HUES48 (cell line): ENCODE data around the gene CSGALNACT2.

ENCODE experiments used
- H3K27ac ChIP-seq: one replicate; pipeline ENCODE4 v1.7.0; 2013; ENCODE audit warnings: low read depth, low read length, inconsistent platforms
- H3K27me3 ChIP-seq: 2 replicates; pipeline ENCODE4 v1.6.1; 2013; ENCODE audit warnings: mild to moderate bottlenecking, low read length; ENCODE audit not compliant: control insufficient read depth, insufficient read depth
- H3K36me3 ChIP-seq: 2 replicates; pipeline ENCODE4 v1.6.1; 2013; ENCODE audit warnings: low read length; ENCODE audit not compliant: control insufficient read depth, insufficient read depth
- H3K4me1 ChIP-seq: 2 replicates; pipeline ENCODE4 v1.6.1; 2013; ENCODE audit warnings: mild to moderate bottlenecking, low read length; ENCODE audit not compliant: control insufficient read depth, insufficient read depth
- H3K4me3 ChIP-seq: 2 replicates; pipeline ENCODE4 v1.5.1; 2013; ENCODE audit warnings: mild to moderate bottlenecking, low read depth, low read length
- H3K9ac ChIP-seq: 2 replicates; pipeline ENCODE4 v1.6.1; 2013; ENCODE audit warnings: mild to moderate bottlenecking, low read depth, low read length, moderate library complexity
- H3K9me3 ChIP-seq: 2 replicates; pipeline ENCODE4 v1.6.1; 2013; ENCODE audit warnings: low read length; ENCODE audit not compliant: control insufficient read depth, insufficient read depth

Gene CSGALNACT2

DNA sequence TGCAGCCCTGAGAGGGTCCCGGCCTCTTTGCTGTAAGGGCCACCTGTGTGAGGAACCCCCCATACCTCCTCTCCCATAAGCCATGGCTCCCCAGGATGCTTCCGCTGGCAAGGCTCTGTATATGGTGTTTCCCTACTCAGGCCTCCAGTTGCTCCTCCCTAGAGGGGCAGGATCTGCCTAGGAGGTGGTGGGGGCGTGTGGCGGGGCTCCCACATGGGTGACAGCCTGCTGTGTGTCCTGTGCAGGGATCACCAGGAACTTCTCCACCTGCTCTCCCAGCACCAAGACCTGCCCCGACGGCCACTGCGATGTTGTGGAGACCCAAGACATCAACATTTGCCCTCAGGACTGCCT lies 25.7 kb upstream of the CSGALNACT2 start:
- H3K4me1 ChIP-seq, result no peaks in the 10 kb centered on the region
- no peak overlapping the region for H3K9ac ChIP-seq
- no peaks in the 10 kb centered on the region for H3K36me3 ChIP-seq
- H3K27ac ChIP-seq, result no peak overlapping the region
- H3K4me3 ChIP-seq, result no peak overlapping the region
- no peaks in the 10 kb centered on the region for H3K27me3 ChIP-seq
- H3K9me3 ChIP-seq, result no peaks in the 10 kb centered on the region

DNA sequence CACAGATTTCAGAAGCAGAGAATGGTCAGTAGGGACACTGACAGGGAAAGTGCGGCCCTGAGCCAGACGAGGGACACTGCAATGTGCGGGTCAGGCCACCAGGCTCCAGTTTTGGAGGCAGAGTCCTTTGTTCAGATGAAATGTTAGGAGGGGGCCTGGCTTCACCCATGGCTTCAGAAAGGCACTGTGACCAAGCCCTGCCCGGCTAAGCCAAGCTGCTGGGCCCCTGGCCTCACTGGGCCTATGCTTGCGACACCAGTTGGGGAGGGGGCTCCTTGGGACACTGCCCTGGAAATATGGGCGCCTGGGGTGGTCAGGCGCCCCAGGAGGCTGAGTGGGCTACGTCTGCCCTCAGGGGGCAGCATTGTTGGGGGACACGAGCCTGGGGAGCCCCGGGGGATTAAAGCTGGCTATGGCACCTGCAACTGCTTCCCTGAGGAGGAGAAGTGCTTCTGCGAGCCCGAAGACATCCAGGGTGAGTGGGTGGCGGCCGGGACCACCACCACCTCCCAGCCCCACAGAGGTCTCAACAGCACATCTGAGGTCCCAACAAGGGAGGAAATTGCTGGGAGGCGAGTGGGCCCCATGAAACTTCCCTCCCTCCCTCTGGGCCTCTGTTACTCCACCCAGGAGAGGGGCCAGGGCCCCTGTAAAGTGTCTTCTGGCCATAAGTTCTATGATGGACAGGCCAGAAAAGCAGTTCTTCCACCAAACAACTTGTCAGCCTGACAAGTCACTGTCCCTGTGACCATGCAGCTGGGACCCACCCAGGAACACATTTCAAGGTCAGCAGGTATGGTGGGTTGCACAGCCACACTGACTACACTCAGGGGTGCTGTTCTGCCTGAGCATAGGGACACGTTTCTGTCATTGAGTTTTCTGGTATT lies 24.8 kb upstream of the CSGALNACT2 start:
- H3K4me1 ChIP-seq, result no peaks in the 10 kb centered on the region
- H3K36me3 ChIP-seq, result no peaks in the 10 kb centered on the region
- H3K9ac ChIP-seq, result no peak overlapping the region
- no peak overlapping the region for H3K27ac ChIP-seq
- no peaks in the 10 kb centered on the region for H3K27me3 ChIP-seq
- H3K9me3 ChIP-seq, result no peaks in the 10 kb centered on the region
- H3K4me3 ChIP-seq, result no peak overlapping the region

GRCh38 chr10:43114088-43114742 lies 24.0 kb upstream of the CSGALNACT2 start:
- no peaks in the 10 kb centered on the region for H3K9me3 ChIP-seq
- H3K9ac ChIP-seq, result no peak overlapping the region
- no peak overlapping the region for H3K27ac ChIP-seq
- no peak overlapping the region for H3K4me3 ChIP-seq
- H3K36me3 ChIP-seq, result no peaks in the 10 kb centered on the region
- H3K27me3 ChIP-seq, result no peaks in the 10 kb centered on the region
- no peaks in the 10 kb centered on the region for H3K4me1 ChIP-seq

- no peak overlapping the region for H3K9ac ChIP-seq
- H3K4me3 ChIP-seq, result no peak overlapping the region
- no peaks in the 10 kb centered on the region for H3K4me1 ChIP-seq
- no peaks in the 10 kb centered on the region for H3K36me3 ChIP-seq
- H3K27me3 ChIP-seq, result no peaks in the 10 kb centered on the region
- no peak overlapping the region for H3K27ac ChIP-seq
- H3K9me3 ChIP-seq, result no peaks in the 10 kb centered on the region
Observed at GRCh38 chr10:43114743-43115611, 23.3 kb upstream of the CSGALNACT2 start.

GRCh38 chr10:43115881-43116595 lies 22.2 kb upstream of the CSGALNACT2 start:
- no peak overlapping the region for H3K27ac ChIP-seq
- no peaks in the 10 kb centered on the region for H3K9me3 ChIP-seq
- no peak overlapping the region for H3K4me3 ChIP-seq
- no peaks in the 10 kb centered on the region for H3K27me3 ChIP-seq
- H3K4me1 ChIP-seq, result no peaks in the 10 kb centered on the region
- no peaks in the 10 kb centered on the region for H3K36me3 ChIP-seq
- no peak overlapping the region for H3K9ac ChIP-seq

- Histone ChIP-seq H3K36me3 (no peaks in the 10 kb centered on the region), H3K27me3 (no peaks in the 10 kb centered on the region)
Observed at GRCh38 chr10:43116596-43116995, 21.6 kb upstream of the CSGALNACT2 start.

GRCh38 chr10:43117031-43117776 lies 21.0 kb upstream of the CSGALNACT2 start:
- no peaks in the 10 kb centered on the region for H3K36me3 ChIP-seq
- no peaks in the 10 kb centered on the region for H3K9me3 ChIP-seq
- no peaks in the 10 kb centered on the region for H3K27me3 ChIP-seq
- no peak overlapping the region for H3K27ac ChIP-seq
- H3K9ac ChIP-seq, result no peak overlapping the region
- no peaks in the 10 kb centered on the region for H3K4me1 ChIP-seq
- no peak overlapping the region for H3K4me3 ChIP-seq

More at GRCh38 chr10:43116596-43116995, 21.6 kb upstream of the CSGALNACT2 start:
- Histone ChIP-seq H3K27ac (no peak overlapping the region), H3K9ac (no peak overlapping the region), H3K9me3 (no peaks in the 10 kb centered on the region), H3K4me3 (no peak overlapping the region), H3K4me1 (no peaks in the 10 kb centered on the region)

DNA sequence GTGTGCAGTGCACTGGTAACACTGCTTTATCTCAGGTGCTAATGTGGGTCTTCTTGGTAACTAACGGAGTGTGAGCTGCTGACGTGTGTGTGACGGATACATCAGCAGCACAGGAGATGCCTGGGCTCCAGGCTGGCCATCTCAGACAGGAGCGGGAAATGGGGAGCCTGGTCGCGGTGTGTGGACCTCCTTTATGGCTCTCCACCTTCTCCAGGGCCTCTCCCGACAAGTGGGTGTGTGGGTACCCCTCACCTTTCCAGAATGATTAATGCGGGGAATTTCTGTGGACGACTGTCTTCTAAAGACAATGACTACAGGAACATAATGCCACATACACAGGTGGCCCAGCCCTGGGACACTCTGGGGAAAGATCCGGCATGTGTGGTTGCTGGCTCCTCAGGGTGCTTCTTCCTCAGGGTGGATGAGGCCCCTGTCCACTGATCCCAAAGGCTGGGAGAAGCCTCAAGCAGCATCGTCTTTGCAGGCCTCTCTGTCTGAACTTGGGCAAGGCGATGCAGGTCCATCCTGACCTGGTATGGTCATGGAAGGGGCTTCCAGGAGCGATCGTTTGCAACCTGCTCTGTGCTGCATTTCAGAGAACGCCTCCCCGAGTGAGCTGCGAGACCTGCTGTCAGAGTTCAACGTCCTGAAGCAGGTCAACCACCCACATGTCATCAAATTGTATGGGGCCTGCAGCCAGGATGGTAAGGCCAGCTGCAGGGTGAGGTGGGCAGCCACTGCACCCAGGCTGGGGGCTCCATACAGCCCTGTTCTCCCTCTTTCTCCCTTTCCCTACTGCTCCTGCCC lies 20.3 kb upstream of the CSGALNACT2 start:
- Histone ChIP-seq H3K9ac (no peak overlapping the region), H3K4me1 (no peaks in the 10 kb centered on the region), H3K4me3 (no peak overlapping the region), H3K27me3 (no peaks in the 10 kb centered on the region), H3K9me3 (no peaks in the 10 kb centered on the region), H3K36me3 (no peaks in the 10 kb centered on the region), H3K27ac (no peak overlapping the region)

- no peaks in the 10 kb centered on the region for H3K4me1 ChIP-seq
- H3K27ac ChIP-seq, result no peak overlapping the region
- no peaks in the 10 kb centered on the region for H3K27me3 ChIP-seq
- H3K36me3 ChIP-seq, result no peaks in the 10 kb centered on the region
- no peak overlapping the region for H3K9ac ChIP-seq
- no peaks in the 10 kb centered on the region for H3K9me3 ChIP-seq
- H3K4me3 ChIP-seq, result no peak overlapping the region
Observed at GRCh38 chr10:43118631-43119415, 19.4 kb upstream of the CSGALNACT2 start.
